COR-L47 (cell line): ENCODE data around the gene NPHP3.
A peak's percentile ranks its signal among the peaks of the same experiment; 100 is the strongest.

Source experiments
- DNase-seq: peaks from one replicate; lab custom pipeline; 2025; lab: John Stamatoyannopoulos, UW

The NPHP3 gene

DNA sequence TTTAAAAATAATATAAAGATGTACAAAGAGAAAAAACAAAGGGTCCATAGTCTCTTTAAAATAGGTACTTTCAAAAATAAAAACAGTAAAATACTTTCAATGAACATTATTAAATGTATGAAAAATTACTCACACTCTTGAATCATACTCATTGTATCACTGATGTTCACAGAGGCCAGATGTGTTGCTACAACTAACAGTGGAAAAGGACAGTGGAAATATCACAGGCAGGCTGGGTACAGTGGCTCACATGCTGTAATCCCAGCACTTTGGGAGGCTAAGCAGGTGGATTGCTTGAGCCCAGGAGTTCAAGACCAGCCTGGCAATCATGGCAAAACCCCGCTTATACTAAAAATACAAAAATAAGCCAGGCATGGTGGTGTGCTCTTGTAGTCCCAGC lies 26.8 kb downstream of the NPHP3 start:
- DNase-seq, result no peak

DNA sequence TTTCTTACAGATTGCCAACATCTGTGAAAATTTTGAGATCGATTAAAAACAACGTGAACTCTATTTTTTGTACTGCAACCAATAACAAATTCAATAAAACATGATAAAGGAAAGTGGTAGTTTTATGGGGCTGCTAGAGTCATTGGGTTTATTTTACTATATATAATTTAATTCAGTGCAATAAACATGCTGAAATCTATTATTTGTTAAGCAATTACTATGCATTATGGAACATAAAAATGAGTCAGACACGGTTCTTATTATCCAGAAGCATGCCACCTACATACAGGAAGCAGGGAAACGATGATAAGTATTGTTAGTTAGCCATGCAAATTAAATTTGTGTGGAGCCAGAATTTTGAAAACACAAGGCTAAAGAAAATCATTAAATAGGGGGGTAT lies 27.2 kb downstream of the NPHP3 start:
- no peak for DNase-seq

DNA sequence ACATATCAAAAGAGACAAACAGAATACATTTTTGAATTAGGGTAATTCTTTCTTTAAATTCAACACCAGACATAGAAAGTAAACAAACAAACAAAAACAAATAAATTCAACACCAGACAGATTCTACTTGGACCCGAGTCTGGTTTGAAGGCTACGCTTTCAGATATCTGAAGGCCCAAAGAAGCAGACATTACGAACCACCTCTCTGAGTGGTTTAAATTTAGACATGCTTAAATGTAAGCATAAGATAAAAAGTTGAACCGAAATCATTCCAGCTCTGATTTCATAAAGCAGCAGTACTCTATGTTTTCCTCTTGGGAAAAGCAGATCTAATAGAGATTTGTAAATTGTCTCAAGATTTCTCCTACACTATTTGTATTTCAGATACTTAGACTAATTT lies 32.2 kb downstream of the NPHP3 start:
- DNase-seq, result no peak

GRCh38 chr3:132682201-132682600 lies 40.0 kb downstream of the NPHP3 start:
- no peak for DNase-seq

GRCh38 chr3:132681421-132681820 lies 40.8 kb downstream of the NPHP3 start:
- no peak for DNase-seq

GRCh38 chr3:132679911-132680310 lies 42.3 kb downstream of the NPHP3 start:
- no peak for DNase-seq

GRCh38 chr3:132675408-132675807 lies 46.8 kb downstream of the NPHP3 start:
- no peak for DNase-seq

- DNase-seq, result no peak
Measured at GRCh38 chr3:132669256-132669777, 52.9 kb downstream of the NPHP3 start.

- no peak for DNase-seq
Measured at GRCh38 chr3:132665230-132665745, 56.9 kb downstream of the NPHP3 start.

DNA sequence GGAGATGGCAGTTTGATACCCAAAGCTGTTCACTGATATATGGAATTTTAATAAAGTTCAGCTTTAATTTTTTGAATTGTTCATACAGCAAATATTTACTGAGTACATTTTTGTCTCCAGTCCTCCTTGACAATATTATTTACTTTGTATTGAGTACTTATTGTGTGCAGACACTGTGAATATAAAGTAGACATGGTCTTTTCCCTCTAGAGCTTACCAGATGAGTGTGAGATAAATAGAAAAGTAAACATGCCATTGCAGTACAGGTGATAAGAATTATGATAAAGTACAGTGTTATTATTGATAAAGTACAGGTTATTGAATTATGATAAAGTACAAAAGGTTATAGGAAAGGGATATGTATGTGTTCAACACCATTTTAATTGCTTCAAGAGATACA lies 60.0 kb downstream of the NPHP3 start:
- no peak for DNase-seq

DNA sequence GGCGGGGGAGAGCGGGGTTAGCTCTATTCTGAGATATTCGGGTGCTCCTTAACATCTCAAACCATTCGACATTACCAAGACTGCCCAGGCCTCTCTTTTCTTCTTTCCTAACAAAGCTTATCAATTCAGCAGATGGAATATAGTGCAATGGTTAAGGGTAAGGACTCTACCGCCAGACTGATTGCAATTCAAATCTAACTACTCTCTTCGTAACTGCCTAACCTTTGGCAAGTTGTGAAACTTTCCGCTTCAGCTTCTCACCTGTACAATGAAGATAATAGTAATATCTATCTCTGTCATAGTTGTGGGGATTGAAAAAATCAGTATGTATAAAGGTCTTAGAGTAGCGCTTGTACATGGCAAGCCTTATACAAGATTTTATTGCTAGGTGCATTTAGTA lies 61.1 kb downstream of the NPHP3 start:
- DNase-seq, result no peak

- DNase-seq, result no peak
Measured at GRCh38 chr3:132660811-132661070, 61.5 kb downstream of the NPHP3 start.

GRCh38 chr3:132660052-132660810 lies 62.0 kb downstream of the NPHP3 start, which contains the start of gene UBA5:
Gene UBA5 (plus strand): TSS chr3:132660329. CDS start chr3:132660538, 209 bp downstream.
- DNase-seq, result peak; percentile 45

- peak; percentile 62 for DNase-seq
Measured at GRCh38 chr3:132659365-132660051, 62.7 kb downstream of the NPHP3 start, which contains the start of gene ACAD11. Gene ACAD11 (minus strand): TSS chr3:132659809. CDS start chr3:132659751, 58 bp downstream.

- DNase-seq, result no peak
Measured at GRCh38 chr3:132659000-132659364, 63.2 kb downstream of the NPHP3 start.

DNA sequence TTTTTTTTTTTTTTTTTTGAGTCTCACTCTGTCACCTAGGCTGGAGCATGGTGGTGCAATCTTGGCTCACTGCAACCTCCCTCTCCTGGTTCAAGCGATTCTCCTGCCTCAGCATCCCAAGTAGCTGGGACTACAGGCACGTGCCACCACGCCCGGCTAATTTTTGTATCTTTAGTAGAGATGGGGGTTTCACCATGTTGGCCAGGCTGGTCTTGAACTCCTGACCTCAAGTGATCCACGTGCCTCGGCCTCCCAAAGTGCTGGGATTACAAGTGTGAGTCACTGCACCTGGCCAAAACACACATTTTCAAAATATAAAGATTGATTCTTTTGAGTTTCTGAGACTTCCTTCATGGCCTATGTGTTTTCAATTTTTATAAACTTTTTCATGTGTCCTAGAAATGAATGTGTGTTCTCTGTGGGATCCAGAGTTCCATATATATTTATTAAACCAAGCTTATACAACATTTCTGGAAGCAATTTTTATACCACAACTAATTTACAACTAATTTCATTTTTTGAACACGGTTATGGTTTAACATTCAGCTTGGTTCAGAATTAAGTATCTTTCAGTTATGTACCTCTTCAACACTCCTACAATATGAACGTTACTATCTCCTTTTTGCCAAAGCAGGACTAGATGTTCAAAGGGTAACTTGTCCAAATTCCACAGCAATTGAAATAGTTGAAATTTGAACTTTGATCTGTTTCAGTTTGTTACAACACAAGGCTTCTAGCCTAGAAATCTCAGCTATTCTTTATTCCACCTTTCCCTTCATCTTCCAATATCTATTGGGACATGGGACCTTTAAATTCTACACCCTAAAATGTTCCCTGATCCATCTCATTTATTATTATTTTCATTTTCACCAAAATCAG lies 64.1 kb downstream of the NPHP3 start:
- no peak for DNase-seq

DNA sequence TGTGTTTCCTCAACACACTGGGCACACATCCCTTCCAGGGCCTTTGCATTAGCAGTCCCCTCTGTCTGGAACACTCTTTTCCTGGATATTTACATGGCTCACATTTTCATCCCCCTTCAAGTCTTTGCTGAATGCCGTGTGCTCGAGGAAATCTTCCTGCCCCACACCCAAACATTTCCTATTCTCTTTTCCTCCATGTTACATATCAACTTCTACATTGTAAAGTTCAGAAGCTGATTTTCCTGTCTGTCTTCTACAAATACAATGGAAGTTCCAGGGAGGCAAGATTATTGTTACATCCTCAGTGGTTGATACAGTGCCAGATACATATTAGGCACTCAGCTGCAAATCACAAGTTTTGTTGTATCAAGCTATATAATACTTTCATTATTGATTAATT lies 66.7 kb downstream of the NPHP3 start:
- no peak for DNase-seq

GRCh38 chr3:132654721-132655120 lies 67.5 kb downstream of the NPHP3 start:
- no peak for DNase-seq

- no peak for DNase-seq
Measured at GRCh38 chr3:132654190-132654589, 68.0 kb downstream of the NPHP3 start.

GRCh38 chr3:132652640-132653270 lies 69.5 kb downstream of the NPHP3 start:
- DNase-seq, result no peak

DNA sequence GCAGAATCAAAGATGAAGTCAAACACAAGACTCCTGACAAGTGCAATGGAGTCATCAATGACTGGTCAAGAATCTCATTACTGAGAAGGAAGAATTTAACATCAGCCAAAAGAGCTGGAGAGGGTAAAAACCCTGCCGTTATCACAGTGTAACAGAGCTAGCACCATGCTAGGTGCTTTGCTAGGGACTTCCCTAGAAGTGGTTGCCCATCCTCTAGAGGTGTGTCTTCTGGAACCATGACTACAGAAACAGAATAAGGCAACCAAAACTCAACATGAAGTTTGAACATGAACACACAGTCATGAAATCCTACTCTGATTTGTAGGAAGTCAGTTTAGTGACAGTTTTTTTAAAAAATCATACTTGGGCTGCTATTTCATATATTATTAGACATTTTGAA lies 72.1 kb downstream of the NPHP3 start:
- no peak for DNase-seq

DNA sequence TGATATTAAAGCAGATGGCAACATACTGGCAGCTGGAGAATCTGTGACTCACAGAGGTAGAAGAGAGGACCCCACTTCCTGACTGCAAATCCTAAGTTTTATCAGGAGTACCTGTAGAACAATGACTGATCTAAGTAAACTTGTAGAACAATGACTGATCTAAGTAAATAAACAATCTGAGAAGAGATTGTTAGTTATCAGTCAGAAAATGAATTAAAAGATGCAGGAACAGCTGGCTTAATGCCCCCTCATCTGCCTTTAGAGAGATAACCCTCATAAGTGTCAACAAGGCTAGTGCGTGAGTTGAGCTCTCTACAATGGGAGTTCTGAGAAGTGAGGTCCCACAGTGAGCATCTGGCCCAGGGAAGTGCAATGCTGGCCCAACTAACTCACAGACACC lies 77.2 kb downstream of the NPHP3 start:
- DNase-seq, result no peak
